DLD1 (cell line): ENCODE results near the gene GOLPH3.
"Not testable (repeated sequence)": the region's sequence is repeated elsewhere in the genome, so short reads cannot be mapped to it uniquely, and the experiment has no call there.

Experiments
- in situ Hi-C: cut with HindIII; loops from 2 replicates; pipeline ENCODE4 v1.10.0; 2017; ENCODE audit warnings: low sequenced_read_pairs

Gene GOLPH3

DNA sequence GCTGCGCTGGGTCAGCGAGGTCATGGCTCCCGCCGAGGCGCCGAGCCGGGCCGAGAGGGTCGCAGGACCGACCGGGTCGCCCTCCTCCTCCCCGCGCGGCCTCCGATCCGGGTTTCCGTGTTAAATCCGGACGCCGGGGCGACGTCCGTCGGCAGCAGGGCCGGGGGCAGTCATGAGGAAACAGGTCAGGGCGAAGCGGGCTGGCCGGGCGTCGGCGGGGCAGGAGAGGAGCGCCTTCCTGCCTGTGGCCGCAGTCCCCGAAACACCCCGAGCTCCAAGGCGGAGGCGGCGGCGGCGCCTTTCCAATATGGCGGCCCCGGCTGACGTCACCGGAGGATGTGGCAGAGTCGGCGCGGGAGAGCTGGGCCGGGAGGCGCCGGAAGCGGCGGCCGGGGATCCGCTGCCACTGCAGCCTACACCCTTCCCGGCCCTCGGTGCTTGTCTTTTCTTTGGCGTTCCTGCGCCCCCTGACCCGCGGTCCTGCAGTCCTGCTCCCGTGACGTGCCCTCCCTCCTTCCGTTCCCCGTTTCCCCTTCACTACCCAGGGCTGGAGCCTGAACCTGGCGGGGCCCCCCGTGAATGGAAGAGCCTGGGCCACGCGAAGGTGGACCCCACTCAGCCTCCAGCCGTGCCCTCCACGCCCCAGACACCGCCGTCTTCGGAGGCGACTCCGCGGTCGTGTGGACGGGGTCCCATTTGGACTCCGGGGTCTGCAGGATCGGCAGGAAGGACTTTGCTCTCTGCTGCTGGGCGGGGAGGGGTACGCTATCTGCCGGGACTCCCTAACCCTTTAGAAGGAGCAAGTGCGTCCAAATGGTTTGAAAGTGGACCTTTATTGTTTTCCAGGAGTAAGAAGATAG lies at the start of gene GOLPH3:
GOLPH3 (minus strand) TSS at position 309 of the 860 bp plus-strand sequence; CDS start at position 24, 285 bp downstream.
- in situ Hi-C loops: no loop called here

DNA sequence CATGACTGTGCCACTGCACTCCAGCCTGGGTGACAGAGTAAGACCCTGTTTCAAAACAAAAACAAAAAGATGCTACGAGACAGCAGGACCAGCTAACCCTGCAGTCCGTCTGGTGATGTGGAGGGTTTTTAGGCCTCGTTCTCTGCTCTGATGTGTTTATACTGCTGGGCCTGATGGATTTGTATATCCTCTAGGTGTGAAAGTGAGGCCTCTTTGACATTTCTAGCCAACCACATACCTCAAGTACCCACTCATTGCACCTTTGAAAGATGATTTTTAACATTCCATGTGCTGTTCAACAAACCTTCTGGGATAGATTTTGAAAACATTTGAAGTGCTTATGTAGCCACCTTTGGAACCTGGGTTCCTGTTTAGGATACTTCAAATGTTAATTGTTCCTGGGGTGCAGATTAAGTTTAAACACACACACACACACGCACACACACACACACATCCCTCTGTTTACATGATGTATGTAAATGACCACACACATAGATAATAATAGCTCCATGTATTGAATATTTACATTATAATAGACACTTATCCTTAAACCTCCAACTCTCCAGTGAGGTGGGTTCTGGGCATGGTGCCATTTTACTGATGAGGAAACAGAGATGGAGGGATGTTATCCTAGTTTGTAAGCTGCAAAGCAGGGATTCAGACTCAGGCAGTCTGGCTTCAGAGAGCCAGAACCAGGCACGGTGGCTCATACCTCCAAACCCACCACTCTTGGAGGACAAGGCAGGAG lies 48.8 kb upstream of the GOLPH3 start:
- in situ Hi-C loops: no loop called here

DNA sequence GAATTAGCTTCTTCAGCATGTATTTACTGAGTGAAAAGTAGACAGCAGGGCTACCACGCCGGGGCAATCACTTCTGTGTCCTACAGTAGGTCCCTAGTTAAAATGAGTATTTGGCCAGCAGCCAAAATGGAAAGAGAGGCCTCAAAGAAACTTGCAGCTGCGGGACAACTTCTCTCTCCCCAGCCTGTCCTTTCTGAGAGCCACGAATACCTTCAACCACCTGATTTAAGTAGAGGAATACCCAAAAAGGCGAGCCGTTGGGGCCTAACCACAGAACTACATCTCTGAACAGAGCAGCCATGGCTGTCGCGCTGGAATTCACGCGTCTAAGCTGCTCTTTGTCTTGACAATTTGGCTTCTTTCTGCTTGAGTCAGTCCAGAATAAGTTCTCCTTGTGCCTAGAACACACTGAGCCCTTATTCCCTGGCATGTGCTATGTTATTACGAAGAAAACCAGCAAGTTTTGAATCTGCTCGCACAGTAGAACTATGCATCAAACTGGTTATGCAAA lies 43.8 kb upstream of the GOLPH3 start:
- in situ Hi-C loops: no loop called here

DNA sequence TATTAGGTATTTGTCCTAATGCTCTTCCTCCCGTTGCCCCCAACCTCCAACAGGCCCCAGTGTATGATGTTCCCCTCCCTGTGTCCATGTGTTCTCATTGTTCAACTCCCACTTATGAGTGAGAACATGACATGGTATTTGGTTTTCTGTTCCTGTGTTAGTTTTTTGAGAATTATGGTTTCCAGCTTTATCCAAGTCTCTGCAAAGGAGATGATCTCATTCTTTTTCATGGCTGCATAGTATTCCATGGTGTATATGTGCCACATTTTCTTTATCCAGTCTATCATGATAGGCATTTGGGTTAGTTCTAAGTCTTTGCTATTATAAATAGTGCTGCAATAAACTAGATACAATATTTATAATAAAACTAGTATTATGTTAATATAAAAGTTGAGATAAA lies 40.2 kb upstream of the GOLPH3 start:
- in situ Hi-C loops: not testable (repeated sequence)

DNA sequence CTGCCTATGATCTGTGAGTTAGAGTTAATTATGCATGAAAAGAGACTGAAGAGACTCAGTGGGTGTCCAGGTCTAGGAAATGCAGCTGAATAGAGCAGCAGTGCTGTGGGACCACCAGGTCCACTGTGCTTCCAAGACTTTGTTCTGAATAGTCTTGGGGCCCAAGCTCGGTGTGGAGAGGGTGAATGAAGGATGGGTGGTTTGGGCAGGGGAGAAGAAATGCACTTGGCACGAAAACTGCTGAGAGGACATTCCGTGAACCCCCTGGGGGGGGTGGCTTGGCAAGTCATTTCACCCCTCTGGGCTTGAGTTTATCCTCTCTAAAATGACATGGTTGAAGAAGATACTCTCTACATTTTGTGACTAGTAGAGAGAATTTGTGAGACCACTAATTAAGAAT lies 36.0 kb upstream of the GOLPH3 start:
- in situ Hi-C loops: no loop called here

DNA sequence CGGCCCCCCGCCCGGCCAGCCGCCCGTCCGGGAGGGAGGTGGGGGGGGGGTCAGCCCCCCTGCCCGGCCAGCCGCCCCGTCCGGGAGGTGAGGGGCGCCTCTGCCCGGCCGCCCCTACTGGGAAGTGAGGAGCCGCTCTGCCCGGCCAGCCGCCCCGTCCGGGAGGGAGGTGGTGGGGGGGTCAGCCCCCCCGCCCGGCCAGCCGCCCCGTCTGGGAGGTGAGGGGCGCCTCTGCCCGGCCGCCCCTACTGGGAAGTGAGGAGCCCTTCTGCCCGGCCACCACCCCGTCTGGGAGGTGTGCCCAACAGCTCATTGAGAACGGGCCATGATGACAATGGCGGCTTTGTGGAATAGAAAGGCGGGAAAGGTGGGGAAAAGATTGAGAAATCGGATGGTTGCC lies 34.7 kb upstream of the GOLPH3 start:
- in situ Hi-C loops: not testable (repeated sequence)

DNA sequence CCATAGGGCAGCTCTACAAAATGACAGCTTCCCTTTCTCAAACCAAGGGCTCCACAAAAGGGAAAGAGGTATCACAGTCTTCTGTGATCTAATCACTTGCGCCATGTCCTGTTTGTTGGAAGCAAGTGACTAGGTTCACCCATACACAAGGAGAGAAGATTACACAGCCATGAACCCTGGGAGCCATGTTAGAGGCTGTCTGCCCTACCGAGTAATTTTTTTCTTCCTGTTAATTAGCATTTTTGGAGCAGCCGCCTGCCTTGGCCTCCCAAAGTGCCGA lies 33.2 kb upstream of the GOLPH3 start:
- in situ Hi-C loops: no loop called here

DNA sequence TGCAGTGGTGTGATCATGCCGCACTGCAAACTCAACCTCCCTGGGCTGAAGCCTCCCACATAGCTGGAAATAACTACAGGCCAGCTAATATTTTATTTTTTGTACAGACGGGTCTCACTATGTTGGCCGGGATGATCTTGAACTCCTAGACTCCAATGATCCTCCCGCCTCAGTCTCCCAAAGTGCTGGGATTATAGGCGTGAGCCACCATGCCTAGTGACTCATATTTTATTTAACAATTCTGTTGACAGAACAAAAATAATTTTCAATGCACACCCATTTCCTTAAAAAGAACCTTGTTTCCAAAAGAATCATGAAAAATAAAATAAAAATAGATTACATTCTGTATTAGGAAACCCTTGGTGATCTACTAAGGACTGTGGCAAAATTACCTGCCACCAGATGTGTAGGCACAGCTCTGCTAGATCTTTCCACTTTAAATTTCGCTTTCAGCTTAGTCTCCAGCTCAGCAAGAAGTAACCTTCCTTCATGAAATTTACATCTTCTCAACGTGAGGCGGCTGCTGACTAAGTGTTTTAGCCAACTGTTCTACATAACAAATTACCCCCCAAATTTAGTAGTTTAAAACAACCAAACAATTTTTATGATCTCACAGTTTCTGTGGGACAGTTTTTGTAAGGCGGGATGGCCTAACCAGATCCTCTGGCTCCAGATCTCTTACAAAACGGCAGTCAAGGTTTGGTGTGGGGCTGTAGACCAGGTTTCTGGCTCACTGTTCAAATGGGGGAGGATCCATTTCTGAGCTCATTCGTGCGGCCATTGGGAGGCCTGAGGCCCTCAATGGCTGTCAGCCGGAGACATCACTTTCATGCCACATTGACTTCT lies 32.6 kb upstream of the GOLPH3 start:
- in situ Hi-C loops: no loop called here

DNA sequence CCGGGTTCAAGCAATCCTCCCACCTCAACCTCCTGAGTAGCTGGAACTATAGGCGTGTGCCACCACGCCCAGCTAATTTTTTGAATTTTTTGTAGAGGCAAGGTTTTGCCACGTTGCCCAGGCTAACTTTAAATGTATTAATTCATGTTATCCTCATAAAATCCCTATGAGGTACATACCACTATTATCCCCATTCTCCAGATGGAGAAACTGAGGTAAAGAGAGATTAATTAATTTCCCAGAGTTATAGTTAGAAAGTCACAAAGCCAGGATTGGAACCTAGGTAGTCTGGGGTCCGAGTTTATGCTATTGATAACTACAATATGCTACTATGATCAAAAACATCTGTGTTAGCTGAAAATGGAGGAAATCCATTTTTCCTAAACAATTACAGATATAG lies 31.9 kb upstream of the GOLPH3 start:
- in situ Hi-C loops: no loop called here

DNA sequence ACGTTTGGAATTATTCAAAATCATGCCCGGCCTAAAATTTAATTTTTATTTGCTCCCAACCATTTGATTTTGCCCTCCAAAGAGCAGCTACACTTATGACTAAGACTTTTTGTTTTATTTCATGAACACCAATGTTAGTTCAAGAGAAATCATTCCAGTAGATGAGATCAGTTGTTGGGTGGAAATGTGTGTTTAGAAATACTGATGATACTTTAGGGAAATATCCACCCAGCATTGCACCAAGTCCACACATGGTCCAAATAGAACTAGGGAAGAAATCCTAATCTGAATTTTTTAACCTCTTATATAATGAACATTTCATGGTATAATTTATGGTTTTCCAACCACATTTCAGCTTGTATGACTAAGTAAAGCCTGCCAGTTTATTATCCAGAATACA lies 28.3 kb upstream of the GOLPH3 start:
- in situ Hi-C loops: no loop called here

DNA sequence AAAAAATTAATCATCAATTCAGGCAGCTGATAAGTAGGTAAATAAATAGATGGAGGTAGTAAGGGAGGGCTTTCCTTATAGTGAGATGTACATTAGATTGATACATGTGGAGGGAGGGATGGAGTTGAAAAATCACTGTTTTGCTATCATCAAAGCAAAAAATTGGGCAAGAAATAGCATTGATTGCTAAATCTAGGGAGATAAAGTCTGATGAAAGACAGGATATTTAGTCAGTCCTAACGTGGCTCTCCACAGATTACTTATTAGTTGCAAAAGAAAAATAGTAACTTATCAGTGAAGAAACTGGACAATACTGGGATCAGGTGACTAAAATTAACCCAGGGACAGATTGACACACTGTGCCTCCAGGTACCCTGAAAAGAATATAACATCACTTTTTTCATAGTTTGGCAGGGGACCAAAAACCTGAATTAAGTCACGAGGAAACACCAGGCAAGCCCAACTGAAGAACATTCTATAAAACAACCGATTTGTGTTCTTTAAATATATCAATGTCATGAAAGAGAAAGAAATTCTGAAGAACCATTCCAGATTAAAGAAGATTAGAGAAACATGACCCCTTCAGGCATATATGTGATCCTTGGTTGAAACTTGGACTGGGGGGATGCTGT lies 27.1 kb upstream of the GOLPH3 start:
- in situ Hi-C loops: no loop called here

DNA sequence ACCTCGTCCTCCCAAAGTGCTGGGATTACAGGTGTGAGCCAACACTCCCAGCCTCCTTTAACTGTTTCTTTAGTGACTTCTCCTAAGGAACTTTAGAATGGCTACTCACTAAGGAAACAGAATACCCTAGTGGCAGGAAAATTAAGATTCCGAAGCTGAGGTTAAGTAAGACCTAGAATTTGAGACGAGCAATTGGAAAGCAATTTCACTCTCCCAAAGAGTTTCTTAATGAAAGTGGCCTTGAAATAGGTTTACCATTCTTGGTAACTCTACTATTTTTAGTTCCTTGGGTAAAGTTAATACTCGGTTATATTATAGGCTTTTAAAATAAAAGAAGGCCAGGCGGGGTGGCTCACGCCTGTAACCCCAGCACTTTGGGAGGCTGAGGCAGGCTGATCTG lies 22.9 kb upstream of the GOLPH3 start:
- in situ Hi-C loops: no loop called here

DNA sequence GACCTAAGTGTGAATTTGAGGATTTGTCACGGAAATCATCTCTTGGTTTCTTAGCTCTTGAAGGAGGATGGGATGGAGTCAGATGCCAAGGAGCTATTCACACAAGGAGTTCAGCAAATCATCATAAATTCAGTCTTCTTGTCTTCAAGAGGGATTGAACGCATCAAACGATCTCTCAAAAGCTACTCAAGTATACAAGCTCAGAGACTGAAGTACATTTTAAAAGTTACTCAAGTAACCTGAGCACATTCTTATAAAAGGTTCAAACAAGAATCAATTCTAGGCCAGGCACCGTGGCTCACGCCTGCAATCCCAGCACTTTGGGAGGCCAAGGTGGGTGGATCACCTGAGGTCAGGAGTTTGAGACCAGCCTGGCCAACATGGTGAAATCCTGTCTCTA lies 21.1 kb upstream of the GOLPH3 start:
- in situ Hi-C loops: no loop called here

DNA sequence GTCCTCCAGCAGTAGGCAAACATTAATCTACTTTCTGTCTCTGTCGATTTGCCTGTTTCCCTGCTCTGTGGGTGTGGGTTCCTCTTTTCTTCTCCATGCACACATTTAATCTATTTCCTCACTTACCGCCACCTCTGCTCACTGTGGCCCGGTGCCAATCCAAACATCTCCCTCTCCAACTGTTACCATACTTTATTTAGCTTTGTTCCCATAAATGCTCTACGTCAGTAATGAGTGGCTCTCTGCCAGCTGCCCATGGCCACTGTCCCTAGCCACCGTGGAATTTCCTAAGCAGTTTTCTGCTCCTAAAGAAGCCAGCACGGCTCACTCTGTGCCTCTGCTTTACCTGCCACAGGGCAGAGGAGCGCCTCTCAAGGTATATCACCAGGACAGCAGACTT lies 19.5 kb upstream of the GOLPH3 start:
- in situ Hi-C loops: no loop called here

DNA sequence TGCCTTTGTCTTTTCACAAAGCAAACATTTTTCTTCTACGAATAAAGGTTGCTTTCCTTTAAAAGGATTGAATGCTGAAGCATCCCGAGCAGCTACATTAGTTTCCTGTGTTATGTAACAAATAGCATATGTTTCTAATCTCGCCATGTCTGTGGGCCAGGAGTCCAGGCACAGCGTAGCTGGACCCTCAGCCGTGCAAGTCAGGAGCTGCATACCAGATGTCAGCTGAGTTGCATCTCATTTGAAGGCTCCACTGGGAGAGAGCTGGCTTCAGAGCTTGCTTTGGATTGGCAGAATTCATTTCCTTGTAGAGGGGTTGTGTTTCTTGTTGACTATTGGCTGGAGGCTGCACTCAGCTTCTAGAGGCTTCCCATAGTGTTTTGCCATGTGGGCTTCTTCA lies 16.0 kb upstream of the GOLPH3 start:
- in situ Hi-C loops: no loop called here

DNA sequence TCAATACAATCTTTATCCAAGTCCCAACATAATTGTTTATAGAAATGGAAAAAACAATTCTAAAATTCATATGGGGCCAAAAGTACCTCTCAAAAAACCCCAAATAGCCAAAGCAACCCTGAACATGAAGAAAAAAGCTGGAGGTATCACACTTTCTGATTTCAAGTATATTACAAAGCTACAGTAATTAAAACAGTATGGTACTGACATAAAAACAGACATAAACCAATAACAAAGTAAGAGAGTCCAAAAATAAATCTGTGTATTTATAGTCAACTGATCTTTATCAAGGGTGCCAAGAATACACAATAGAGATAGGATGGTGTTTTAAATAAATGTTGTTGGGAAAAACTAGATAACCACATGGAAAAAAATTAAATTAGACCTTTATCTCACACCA lies 13.6 kb upstream of the GOLPH3 start:
- in situ Hi-C loops: no loop called here

DNA sequence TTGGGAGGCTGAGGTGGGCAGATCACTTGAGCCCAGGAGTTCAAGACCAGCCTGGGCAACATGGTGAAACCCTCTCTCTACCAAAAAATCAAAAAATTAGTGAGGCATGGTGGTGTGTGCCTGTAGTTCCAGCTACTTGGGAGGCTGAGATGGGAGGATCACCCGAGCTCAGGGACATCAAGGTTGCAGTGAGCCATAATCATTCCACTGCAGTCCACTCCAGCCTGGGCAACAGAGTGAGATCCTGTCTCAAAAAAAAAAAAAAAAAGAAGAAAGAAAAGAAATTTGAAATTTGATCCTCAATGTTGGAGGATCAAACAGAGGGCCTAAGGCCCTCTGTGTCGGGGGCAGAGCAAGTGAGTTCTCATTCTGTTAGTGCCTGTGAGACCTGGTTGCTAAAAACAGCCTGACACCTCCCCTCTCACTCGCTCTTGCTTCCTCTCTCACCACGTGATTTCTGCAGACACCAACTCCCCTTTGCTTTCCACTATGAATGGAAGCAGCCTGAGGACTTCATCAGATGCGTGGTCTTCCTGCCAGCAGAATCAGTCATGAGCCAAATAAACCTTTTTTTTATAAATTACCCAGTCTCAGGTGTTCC lies 8.4 kb upstream of the GOLPH3 start:
- in situ Hi-C loops: no loop called here

DNA sequence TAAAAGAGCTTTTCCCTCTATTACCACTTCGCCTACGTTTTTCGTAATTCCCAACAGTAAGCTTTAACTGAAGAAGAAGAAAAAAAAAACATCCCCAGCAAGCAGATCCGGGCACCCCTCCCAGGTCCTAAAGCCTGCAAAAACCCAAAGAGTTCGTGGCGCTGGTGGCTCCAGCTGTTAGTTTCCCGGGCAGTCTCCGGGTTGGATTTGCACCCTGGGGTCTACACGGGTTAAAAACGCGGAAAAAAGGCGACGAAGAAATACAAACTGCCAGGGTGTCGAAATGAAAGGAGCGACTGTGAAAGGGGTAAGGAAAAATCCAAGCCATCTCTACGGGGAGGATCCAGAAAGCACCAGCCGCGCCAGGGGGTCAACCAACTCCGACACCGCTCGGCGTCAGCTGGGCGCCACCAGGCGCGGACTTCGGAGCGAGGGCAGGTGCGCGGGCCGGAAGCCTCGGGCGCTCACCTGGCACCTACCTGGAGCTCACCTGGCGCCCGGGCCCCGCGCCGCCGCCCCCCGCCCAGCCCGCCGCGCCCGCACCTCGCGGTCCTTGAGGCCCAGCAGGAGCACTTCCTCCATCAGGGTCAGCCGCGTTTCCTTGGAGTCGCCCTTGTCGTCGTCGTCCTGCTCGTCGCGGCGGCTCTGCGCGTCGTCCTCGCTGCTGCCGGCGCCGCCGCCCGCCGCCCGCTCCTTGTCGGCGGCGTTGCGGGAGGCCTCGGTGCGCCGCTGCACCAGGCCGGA lies 680 bp downstream of the GOLPH3 start:
- in situ Hi-C loops: no loop called here

DNA sequence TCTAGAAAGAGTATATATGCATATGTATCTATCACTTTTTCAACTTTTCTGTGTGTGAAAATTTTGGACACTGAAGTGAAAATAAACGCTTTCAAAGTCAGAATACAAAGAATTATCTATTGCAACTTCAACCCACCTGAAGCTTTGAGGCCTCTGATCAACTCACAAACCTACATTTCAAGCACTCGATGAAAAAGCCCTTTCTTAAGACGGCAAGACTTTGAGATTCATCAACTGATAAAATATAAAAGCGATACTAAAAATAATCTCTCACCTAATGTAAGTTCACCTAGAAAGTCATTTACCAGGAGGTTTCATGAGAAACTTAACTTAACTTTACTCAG lies 1.2 kb downstream of the GOLPH3 start:
- in situ Hi-C loops: no loop called here
